Activated T-helper 17 cell treated with anti-CD3 and anti-CD28 coated beads, Interleukin-2, amount 50 U/mL, for 72 hours (primary cell): ENCODE measurements around the gene ARL15. TPM values are rescaled to one million over a fixed set of nuclear protein-coding genes. Genes with fewer than 3 reads are reported as not detected.
"Not testable (repeated sequence)": the region's sequence is repeated elsewhere in the genome, so short reads cannot be mapped to it uniquely, and the experiment has no call there.

Experiments
- ATAC-seq: fragments of 150-1000 bp; cut with Tn5 transposase; replicated peaks from 2 replicates; pipeline ENCODE4 v1.10.0; 2021; ENCODE audit warnings: mild to moderate bottlenecking, moderate library complexity
- H3K27ac Mint-ChIP-seq: one replicate; pipeline ENCODE4 v1.8.0; 2022; ENCODE audit warnings: mixed read lengths
- H3K27me3 Mint-ChIP-seq: one replicate; pipeline ENCODE4 v1.8.0; 2022; ENCODE audit warnings: mixed read lengths
- H3K36me3 Mint-ChIP-seq: one replicate; pipeline ENCODE4 v1.8.0; 2022; ENCODE audit warnings: low read depth, mild to moderate bottlenecking, mixed read lengths
- H3K4me1 Mint-ChIP-seq: one replicate; pipeline ENCODE4 v1.8.0; 2022; ENCODE audit warnings: mixed read lengths
- H3K4me3 Mint-ChIP-seq: one replicate; pipeline ENCODE4 v1.8.0; 2022; ENCODE audit warnings: mild to moderate bottlenecking, mixed read lengths
- H3K9me3 Mint-ChIP-seq: one replicate; pipeline ENCODE4 v1.8.0; 2022; ENCODE audit warnings: mixed read lengths
- total RNA-seq, 2 donors: library from RNA; stranded (reverse); gene quantifications; one replicate each; pipeline ENCODE4 v1.2.3, GENCODE V29; 2022

The ARL15 gene
- total RNA-seq, 2 donors from 2014 or later: 6.8 to 8.3 TPM

DNA sequence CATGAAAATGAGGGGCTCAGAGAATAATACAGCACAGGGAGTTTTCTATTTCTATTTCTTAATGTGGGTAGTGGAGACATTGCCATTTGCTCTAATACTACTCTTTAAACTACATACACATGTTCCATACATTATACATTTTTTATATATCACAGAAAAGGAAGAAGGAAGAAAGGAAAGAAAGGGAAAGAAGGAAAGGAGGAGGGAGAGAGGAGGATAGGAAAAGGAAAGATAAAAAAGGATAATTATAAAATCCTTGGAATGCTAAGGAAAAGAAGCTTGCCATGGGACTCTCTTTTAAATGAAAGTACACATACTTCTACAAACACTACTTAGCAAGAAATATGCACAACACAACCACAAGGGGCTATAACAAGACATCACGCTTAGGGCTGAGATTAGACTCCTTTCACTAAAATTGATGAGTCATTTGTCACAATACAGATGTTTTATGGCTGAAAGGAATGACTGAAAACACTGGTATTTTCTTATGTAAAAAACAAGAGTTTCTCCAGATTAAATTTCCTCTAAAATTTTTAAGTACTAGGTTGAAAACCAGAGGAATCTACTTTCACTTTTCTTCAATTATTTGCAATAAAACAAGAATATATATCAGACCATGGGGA lies 219.8 kb downstream of the ARL15 start:
- H3K27me3 Mint-ChIP-seq: no peaks in the 10 kb centered on the region
- H3K9me3 Mint-ChIP-seq: no peaks in the 10 kb centered on the region
- no peak overlapping the region for H3K4me3 Mint-ChIP-seq
- no peaks in the 10 kb centered on the region for H3K36me3 Mint-ChIP-seq
- ATAC-seq: no peak
- H3K4me1 Mint-ChIP-seq: no peaks in the 10 kb centered on the region
- H3K27ac Mint-ChIP-seq: no peak overlapping the region

DNA sequence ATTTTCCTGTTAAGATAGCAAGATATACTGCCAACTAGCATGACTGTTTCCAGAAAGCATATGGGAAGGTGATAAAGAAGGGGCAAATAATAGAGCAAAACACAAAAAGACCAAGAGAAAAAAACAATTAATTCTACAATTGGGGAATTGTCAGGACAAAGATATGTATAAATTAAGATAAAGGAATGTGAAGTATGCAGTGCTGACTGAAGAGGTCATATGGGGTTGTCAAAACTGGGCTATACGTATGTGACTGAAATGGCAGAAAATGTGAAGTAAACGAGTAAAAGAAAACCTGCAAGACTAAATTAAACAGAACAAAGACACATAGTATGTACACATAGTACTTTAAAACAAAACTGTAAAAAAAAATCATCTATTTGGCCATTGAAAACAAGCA lies 222.3 kb downstream of the ARL15 start:
- Mint-ChIP-seq H3K4me1 (no peaks in the 10 kb centered on the region), H3K36me3 (no peaks in the 10 kb centered on the region), H3K27me3 (no peaks in the 10 kb centered on the region), H3K27ac (no peak overlapping the region), H3K4me3 (no peak overlapping the region), H3K9me3 (no peaks in the 10 kb centered on the region)
- no peak for ATAC-seq

DNA sequence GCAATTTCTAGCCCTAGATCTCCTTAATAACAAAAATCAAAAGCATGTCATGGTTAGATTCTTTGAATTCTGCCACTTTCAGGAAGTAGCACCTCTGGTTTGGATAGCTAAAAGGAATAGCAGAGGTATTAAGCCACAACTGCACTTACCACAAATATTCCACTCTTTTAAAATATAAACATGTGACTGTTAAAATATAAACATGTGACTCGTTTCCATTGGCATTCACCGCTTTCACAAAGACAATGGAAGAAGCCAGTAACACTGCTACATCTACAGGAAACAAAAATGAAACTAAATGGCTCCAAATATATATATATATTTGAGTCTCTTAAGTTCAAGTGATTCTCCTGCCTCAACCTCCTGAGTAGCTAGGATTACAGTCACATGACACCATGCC lies 222.9 kb downstream of the ARL15 start:
- no peak overlapping the region for H3K4me3 Mint-ChIP-seq
- ATAC-seq: no peak
- no peaks in the 10 kb centered on the region for H3K4me1 Mint-ChIP-seq
- H3K27me3 Mint-ChIP-seq: no peaks in the 10 kb centered on the region
- no peaks in the 10 kb centered on the region for H3K9me3 Mint-ChIP-seq
- H3K36me3 Mint-ChIP-seq: no peaks in the 10 kb centered on the region
- H3K27ac Mint-ChIP-seq: no peak overlapping the region

DNA sequence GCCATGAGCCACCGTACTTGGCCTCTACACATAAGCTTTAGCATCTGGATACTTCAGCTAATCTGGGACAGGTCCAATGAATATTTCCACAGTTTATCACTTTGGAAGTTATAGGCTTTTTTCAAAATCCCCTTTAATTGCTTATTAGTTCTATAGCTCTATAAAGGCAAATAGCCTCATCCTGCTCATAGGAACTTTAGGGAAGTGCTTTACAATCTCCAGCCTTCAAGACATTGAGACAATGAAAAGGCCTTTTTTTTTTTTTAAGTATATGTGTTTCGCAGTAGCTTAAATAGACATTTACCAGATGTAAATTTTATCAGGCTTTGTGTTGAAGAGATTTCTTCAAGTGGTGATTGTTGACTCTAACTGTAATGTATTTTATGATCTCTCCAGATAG lies 224.2 kb downstream of the ARL15 start:
- H3K27ac Mint-ChIP-seq: no peak overlapping the region
- H3K36me3 Mint-ChIP-seq: no peaks in the 10 kb centered on the region
- no peak overlapping the region for H3K4me3 Mint-ChIP-seq
- no peak for ATAC-seq
- H3K4me1 Mint-ChIP-seq: no peaks in the 10 kb centered on the region
- H3K27me3 Mint-ChIP-seq: no peaks in the 10 kb centered on the region
- H3K9me3 Mint-ChIP-seq: no peaks in the 10 kb centered on the region

DNA sequence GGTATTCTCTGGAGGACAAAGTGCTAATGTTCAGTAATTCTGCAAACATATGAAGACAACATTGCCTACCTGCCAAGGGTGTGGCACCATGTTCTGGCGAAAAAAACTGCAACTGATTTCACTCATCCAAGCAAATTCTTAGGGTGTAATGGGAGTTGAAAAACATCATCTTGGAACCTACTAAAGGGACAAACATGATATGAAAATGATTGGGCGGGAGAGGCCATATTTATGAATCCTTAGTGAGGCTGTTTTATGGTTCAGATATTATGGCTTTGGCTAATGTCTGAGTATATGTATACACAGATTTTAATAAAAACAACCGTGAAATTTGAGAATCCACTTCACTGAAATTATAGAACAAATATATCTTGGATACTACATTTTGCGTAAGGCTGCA lies 225.7 kb downstream of the ARL15 start:
- no peak overlapping the region for H3K27ac Mint-ChIP-seq
- ATAC-seq: no peak
- H3K27me3 Mint-ChIP-seq: no peaks in the 10 kb centered on the region
- no peaks in the 10 kb centered on the region for H3K4me1 Mint-ChIP-seq
- no peaks in the 10 kb centered on the region for H3K36me3 Mint-ChIP-seq
- no peaks in the 10 kb centered on the region for H3K9me3 Mint-ChIP-seq
- H3K4me3 Mint-ChIP-seq: no peak overlapping the region

DNA sequence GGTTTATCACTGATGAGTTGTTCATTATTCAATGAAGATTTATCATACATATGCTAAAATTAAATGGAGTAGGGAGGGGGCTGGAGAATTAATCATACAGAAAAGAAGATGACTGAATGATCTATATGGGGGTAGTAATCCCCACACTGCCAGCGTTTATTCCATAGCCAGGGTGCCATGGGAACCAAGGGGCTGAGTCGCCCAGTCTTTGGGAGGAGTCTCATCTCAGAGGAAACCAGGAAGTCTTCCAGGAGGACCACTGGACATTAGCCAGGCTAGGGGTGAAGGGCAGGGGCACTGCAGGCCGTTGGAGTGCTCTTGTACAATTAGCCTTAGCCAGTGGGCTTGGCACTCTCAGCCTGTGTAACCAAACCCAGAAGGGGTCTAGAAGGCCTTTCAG lies 226.5 kb downstream of the ARL15 start:
- H3K4me3 Mint-ChIP-seq: no peak overlapping the region
- H3K36me3 Mint-ChIP-seq: no peaks in the 10 kb centered on the region

DNA sequence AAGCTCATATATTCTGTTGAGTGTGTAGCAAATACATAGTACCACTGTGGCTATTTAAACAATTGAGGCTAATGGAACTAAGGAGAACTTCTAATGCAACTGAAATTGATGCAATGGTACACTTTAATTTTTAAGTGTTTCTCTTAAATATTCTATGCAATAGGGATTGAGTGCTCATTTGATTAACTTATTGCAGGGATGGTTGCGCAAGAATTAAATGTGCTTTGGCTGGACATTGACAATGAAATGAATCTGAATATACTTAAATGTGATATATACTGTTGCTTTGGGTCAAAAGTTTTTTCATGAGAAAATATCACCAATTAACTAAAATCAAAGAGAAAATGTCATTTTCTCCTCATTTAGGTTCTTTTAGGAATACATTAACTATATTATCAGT lies 227.1 kb downstream of the ARL15 start:
- Mint-ChIP-seq H3K4me3 (no peak overlapping the region), H3K36me3 (no peaks in the 10 kb centered on the region), H3K27me3 (no peaks in the 10 kb centered on the region), H3K27ac (no peak overlapping the region), H3K4me1 (no peaks in the 10 kb centered on the region), H3K9me3 (no peaks in the 10 kb centered on the region)
- no peak for ATAC-seq

More for the DNA sequence above, 226.5 kb downstream of the ARL15 start:
- H3K4me1 Mint-ChIP-seq: no peaks in the 10 kb centered on the region
- no peaks in the 10 kb centered on the region for H3K27me3 Mint-ChIP-seq
- no peak overlapping the region for H3K27ac Mint-ChIP-seq
- H3K9me3 Mint-ChIP-seq: no peaks in the 10 kb centered on the region
- no peak for ATAC-seq

DNA sequence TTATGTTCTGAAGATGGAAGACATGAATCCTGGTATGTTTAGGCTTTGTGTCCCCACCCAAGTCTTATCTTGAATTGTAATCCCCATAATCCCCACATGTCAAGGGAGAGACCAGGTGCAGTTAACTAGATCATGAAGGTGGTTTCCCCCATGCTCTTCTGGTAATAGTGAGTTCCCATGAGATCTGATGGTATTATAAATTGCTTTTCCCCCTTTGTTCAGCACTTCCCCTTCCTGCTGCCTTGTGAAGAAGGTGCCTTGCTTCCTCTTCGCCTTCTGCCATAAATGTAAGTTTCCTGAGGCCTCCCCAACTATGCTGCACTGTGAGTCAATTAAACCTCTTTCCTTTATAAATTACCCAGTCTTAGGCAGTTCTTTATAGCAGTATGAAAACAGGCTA lies 229.0 kb downstream of the ARL15 start:
- Mint-ChIP-seq H3K27me3 (no peaks in the 10 kb centered on the region), H3K27ac (no peak overlapping the region), H3K4me1 (no peaks in the 10 kb centered on the region), H3K36me3 (peaks cover 7% of the 10 kb centered on the region), H3K9me3 (no peaks in the 10 kb centered on the region), H3K4me3 (no peak overlapping the region)
- ATAC-seq: no peak

DNA sequence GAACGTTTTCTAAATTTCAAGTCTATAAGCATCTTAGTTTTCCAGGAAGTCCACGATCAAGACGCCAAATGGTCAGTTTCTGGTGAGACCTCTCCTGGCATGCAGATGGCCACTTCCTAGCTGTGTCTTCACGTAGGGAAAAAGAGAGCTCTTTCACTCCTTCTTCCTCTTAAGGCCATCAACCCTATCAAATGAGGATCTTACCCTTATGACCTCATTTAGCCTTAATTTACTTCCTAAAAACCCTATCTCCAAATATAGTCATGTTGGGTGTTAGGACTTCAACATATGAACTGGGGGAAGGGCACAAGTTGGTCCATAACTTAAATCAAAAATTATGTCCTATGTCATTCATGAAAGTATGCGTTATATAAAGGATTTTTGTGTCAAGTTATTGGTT lies 229.5 kb downstream of the ARL15 start:
- Mint-ChIP-seq H3K27ac (no peak overlapping the region), H3K4me3 (no peak overlapping the region), H3K36me3 (peaks cover 7% of the 10 kb centered on the region), H3K9me3 (no peaks in the 10 kb centered on the region), H3K4me1 (no peaks in the 10 kb centered on the region), H3K27me3 (no peaks in the 10 kb centered on the region)
- ATAC-seq: no peak

DNA sequence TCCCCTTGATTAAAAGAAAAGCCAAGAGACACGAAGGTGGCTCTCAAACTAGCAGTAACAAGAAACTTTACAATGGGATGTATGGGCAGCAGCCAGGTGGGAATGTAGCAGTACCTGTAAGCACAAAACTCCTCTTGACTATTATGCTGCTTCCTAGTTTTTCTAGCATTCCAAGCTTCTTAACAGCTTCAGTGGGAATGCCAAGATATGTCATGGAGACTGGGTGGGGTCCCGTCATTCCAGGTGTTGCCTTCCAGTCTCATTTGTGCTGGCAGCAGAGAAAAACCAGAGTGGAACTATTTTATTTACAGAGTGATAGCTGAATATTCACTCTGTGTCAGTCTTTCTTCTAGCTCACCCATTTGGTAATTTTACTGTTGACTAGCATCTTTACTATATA lies 236.6 kb downstream of the ARL15 start:
- Mint-ChIP-seq H3K27ac (no peak overlapping the region), H3K27me3 (no peaks in the 10 kb centered on the region), H3K36me3 (peaks cover 7% of the 10 kb centered on the region), H3K4me3 (no peak overlapping the region), H3K9me3 (no peaks in the 10 kb centered on the region), H3K4me1 (no peaks in the 10 kb centered on the region)
- ATAC-seq: no peak

DNA sequence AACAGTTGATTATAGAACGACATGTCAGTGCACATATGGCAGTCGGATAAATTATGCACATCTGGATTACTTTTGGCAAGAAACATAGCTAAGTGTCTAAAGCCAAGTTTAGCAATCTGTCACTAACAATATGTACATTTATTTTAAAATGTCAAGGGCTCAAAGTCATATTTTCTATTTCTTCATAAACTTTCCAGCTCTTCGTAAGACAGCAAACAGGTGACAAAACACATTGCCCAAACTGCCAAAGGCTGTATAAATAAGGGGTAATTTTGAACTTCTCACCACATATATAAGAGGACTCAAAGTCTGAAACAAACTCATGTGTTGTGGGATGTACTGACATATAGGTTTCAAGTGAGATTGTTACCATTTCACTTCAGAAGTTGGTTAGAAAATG lies 237.2 kb downstream of the ARL15 start:
- Mint-ChIP-seq H3K27me3 (no peaks in the 10 kb centered on the region), H3K4me1 (no peaks in the 10 kb centered on the region), H3K36me3 (peaks cover 7% of the 10 kb centered on the region), H3K9me3 (no peaks in the 10 kb centered on the region), H3K27ac (no peak overlapping the region), H3K4me3 (no peak overlapping the region)
- no peak for ATAC-seq

DNA sequence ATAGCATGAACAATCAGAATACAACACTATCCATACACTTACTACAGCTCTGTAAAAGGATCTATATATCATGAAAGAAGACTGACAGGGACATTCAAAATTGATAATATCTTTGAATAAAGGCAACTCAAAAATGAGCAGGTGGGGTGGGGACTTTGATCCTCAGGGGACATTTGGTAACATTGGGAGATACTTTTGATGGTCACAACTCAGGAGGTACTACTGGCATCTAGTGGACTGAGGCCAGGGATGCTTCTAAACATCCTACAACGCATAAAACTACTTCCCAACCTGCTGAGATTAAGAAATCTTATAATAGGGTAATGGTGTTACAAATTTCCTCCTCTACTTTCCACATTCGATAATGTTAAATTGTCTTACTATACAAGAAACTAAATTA lies 243.9 kb downstream of the ARL15 start:
- H3K27ac Mint-ChIP-seq: no peak overlapping the region
- no peaks in the 10 kb centered on the region for H3K9me3 Mint-ChIP-seq
- no peaks in the 10 kb centered on the region for H3K36me3 Mint-ChIP-seq
- ATAC-seq: no peak
- H3K27me3 Mint-ChIP-seq: no peaks in the 10 kb centered on the region
- H3K4me1 Mint-ChIP-seq: no peaks in the 10 kb centered on the region
- H3K4me3 Mint-ChIP-seq: no peak overlapping the region

DNA sequence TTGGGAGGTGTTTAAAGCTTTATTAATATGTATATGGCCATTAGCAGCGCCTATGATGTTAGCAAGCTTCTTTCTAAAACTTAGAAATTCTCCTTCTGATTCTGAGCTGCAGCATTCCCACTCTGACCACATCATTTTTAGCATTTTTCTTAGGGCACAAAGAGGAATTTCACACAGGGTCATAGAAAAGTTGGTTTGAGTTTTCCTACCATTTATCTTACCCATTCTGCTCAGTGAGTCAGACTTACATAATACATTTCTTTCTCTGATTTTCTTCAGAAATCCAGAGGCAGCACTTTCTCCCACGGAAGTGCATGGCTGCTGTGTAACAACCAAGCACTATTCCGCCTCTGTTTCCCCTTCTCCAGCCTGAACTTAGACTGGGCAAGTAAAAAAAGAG lies 246.6 kb downstream of the ARL15 start:
- H3K36me3 Mint-ChIP-seq: no peaks in the 10 kb centered on the region
- no peak overlapping the region for H3K27ac Mint-ChIP-seq
- H3K9me3 Mint-ChIP-seq: no peaks in the 10 kb centered on the region
- no peaks in the 10 kb centered on the region for H3K4me1 Mint-ChIP-seq
- no peaks in the 10 kb centered on the region for H3K27me3 Mint-ChIP-seq
- H3K4me3 Mint-ChIP-seq: no peak overlapping the region
- no peak for ATAC-seq

DNA sequence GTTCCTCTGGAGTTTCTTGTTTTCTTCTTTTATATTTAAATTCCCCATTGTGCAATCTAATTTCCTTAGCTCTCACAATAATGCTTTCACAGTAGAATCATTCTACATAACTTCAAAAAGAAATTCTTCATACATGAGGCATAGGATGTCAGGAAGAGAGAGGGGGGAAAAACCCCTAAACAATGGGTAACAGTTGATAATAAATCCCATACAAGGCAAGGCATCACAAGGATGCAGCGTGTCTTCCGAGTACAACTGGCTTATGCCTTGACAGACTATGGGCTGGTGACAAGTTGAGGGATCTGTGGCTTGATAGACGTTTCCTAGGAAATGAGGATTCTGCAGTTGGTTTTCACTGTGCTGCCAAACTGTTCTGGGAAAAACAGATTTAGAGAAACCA lies 247.4 kb downstream of the ARL15 start:
- H3K9me3 Mint-ChIP-seq: no peaks in the 10 kb centered on the region

DNA sequence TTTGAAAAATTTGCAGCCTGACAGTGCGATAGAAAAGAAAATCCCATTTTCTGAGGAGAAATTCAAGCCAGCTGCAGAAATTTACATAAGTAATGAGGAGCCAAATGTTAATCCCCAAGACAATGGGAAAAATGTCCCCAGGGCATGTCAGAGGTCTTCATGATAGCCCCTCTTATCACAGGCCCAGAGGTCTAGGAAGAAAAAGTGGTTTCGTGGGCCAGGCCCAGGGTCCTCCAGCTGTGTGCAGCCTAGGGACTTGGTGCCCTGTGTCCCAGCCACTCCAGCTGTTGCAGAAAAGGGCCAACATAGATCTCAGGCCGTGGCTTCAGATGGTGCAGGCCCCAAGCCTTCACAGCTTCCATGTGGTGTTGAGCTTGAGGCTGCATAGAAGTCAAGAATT lies 249.5 kb downstream of the ARL15 start:
- H3K4me1 Mint-ChIP-seq, H3K36me3 Mint-ChIP-seq, H3K27ac Mint-ChIP-seq, ATAC-seq, H3K4me3 Mint-ChIP-seq, H3K27me3 Mint-ChIP-seq, H3K9me3 Mint-ChIP-seq: not testable (repeated sequence)

More for the DNA sequence above, 247.4 kb downstream of the ARL15 start:
- Mint-ChIP-seq H3K27ac (no peak overlapping the region), H3K27me3 (no peaks in the 10 kb centered on the region), H3K36me3 (no peaks in the 10 kb centered on the region), H3K4me3 (no peak overlapping the region), H3K4me1 (no peaks in the 10 kb centered on the region)
- ATAC-seq: no peak

DNA sequence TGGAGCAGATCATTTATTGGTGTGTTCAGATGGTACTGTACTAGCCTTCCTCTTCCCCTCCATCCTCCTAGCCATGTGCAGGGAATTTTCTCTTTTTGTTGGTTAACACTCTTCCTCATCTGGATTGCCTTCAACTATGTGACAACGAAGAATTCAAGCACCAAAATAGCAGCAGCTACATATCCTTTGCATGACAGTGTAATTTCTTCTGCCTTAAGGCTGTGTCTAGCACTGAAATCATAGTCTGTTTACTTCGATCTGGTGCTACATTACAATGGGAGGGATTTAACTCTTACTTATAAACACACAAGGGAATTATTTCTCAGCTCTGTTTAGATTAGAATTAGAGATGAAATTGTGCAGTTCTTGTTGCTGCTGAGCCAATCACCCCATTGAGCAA lies 260.4 kb downstream of the ARL15 start:
- no peaks in the 10 kb centered on the region for H3K27me3 Mint-ChIP-seq
- no peak overlapping the region for H3K4me3 Mint-ChIP-seq
- no peaks in the 10 kb centered on the region for H3K36me3 Mint-ChIP-seq
- no peaks in the 10 kb centered on the region for H3K9me3 Mint-ChIP-seq
- ATAC-seq: no peak
- H3K4me1 Mint-ChIP-seq: no peaks in the 10 kb centered on the region
- no peak overlapping the region for H3K27ac Mint-ChIP-seq
